H1 (cell line): ENCODE measurements around the gene LTBP3. TPM values are rescaled to one million over a fixed set of nuclear protein-coding genes. Genes with fewer than 3 reads are reported as not detected.

Source experiments
- CTCF ChIA-PET: fragments of 300-600 bp; sonication (Branson Sonifier 250); formaldehyde crosslinking; loops from one replicate; lab custom pipeline; 2021; ENCODE audit not compliant: partially characterized antibody; lab: Charles Lee
- POLR2A ChIA-PET: fragments of 300-600 bp; sonication (Branson Sonifier 250); formaldehyde crosslinking; loops from one replicate; lab custom pipeline; 2021; ENCODE audit warnings: inconsistent platforms; ENCODE audit not compliant: partially characterized antibody; lab: Charles Lee
- DNase-seq, 2 experiments: peaks; one replicate each; pipeline versions ENCODE4 v3.0.0 to v3.0.0-alpha.2; 2010 to 2022; ENCODE audit warnings: low spot score in 2 of 2, low read depth in 1 of 2, mixed read lengths in 1 of 2
- FAIRE-seq: peaks from 2 replicates; lab custom pipeline; 2011; peaks lifted over from hg19 to GRCh38; lab: Jason Lieb, UNC
- H2AFZ ChIP-seq: 2 replicates; pipeline ENCODE4 v1.8.1; 2012; ENCODE audit warnings: low read length, inconsistent platforms
- H2AK5ac ChIP-seq: 2 replicates; pipeline ENCODE4 v1.6.1; 2013; ENCODE audit warnings: low read depth, low read length
- H2BK120ac ChIP-seq: replicated peaks from 2 replicates; pipeline ENCODE3; 2013; ENCODE audit warnings: low read depth, low read length, inconsistent platforms
- H2BK12ac ChIP-seq: 2 replicates; pipeline ENCODE4 v1.6.1; 2013; ENCODE audit warnings: low read depth, low read length
- H2BK15ac ChIP-seq: 2 replicates; pipeline ENCODE4 v1.6.1; 2013; ENCODE audit warnings: low read length
- H2BK20ac ChIP-seq: 2 replicates; pipeline ENCODE4 v1.6.1; 2013; ENCODE audit warnings: low read length
- H2BK5ac ChIP-seq: 2 replicates; pipeline ENCODE4 v1.6.1; 2013; ENCODE audit warnings: low read depth, low read length
- H3K14ac ChIP-seq: 2 replicates; pipeline ENCODE4 v1.6.1; 2013; ENCODE audit warnings: inconsistent platforms; ENCODE audit not compliant: insufficient read length
- H3K18ac ChIP-seq: 2 replicates; pipeline ENCODE4 v1.6.1; 2013; ENCODE audit warnings: low read length; ENCODE audit errors: extremely low read depth
- H3K23ac ChIP-seq: 2 replicates; pipeline ENCODE4 v1.6.1; 2013; ENCODE audit warnings: inconsistent platforms; ENCODE audit not compliant: insufficient read length
- H3K23me2 ChIP-seq: 2 replicates; pipeline ENCODE4 v1.6.1; 2013; ENCODE audit warnings: low read depth, low read length
- H3K27ac ChIP-seq: 2 replicates; pipeline ENCODE4 v1.6.1; 2011; ENCODE audit warnings: low read depth, low read length, inconsistent platforms
- H3K27me3 ChIP-seq, 4 experiments: replicated peaks in 1 of 4; 1 replicate in 1 of 4; 2 replicates in 3 of 4; pipeline versions ENCODE4 v1.6.1 to v1.8.1; 2011 to 2013; ENCODE audit warnings: low read length in 3 of 4, mild to moderate bottlenecking in 3 of 4, inconsistent platforms in 2 of 4, mixed read lengths in 2 of 4, moderate library complexity in 1 of 4; ENCODE audit not compliant: control insufficient read depth in 3 of 4, insufficient read depth in 3 of 4; ENCODE audit errors: extremely low read depth in 1 of 4
- H3K36me3 ChIP-seq, 4 experiments: 2 replicates each; pipeline versions ENCODE4 v1.6.1 to v1.8.1; 2011 to 2013; ENCODE audit warnings: mild to moderate bottlenecking in 4 of 4, low read length in 3 of 4, moderate library complexity in 2 of 4, control low read depth in 1 of 4, inconsistent platforms in 1 of 4; ENCODE audit not compliant: insufficient read depth in 4 of 4, control insufficient read depth in 2 of 4
- H3K4ac ChIP-seq: replicated peaks from 2 replicates; pipeline ENCODE3; 2013; ENCODE audit warnings: low read length, low read depth, mixed read lengths, inconsistent platforms; ENCODE audit not compliant: insufficient read length
- H3K4me1 ChIP-seq, 4 experiments: replicated peaks in 1 of 4; 1 replicate in 1 of 4; 2 replicates in 3 of 4; pipeline versions ENCODE4 v1.6.1 to v1.8.1; 2011 to 2013; ENCODE audit warnings: low read length in 3 of 4, inconsistent platforms in 2 of 4, mixed read lengths in 1 of 4; ENCODE audit not compliant: insufficient read depth in 4 of 4, control insufficient read depth in 3 of 4
- H3K4me2 ChIP-seq, 2 experiments: 2 replicates each; pipeline versions ENCODE4 v1.6.1 to v1.8.1; 2011 to 2013; ENCODE audit warnings: low read depth in 2 of 2, low read length in 2 of 2, control low read depth in 1 of 2, inconsistent platforms in 1 of 2, mild to moderate bottlenecking in 1 of 2; ENCODE audit not compliant: insufficient read depth in 1 of 2
- H3K4me3 ChIP-seq, 4 experiments: fragments of 200-600, 300-600 bp in 1 of 4; sonication (generic), shearing (Covaris generic), sonication (Bioruptor Twin) in 1 of 4; 2 replicates each; pipeline versions ENCODE4 v1.5.1 to v1.8.1; 2011 to 2016; ENCODE audit warnings: low read length in 4 of 4, low read depth in 3 of 4, control low read depth in 2 of 4, inconsistent platforms in 2 of 4, mild to moderate bottlenecking in 2 of 4, mixed read lengths in 1 of 4, moderate library complexity in 1 of 4; ENCODE audit not compliant: insufficient read depth in 2 of 4; ENCODE audit errors: extremely low read depth in 1 of 4
- H3K56ac ChIP-seq: replicated peaks from 2 replicates; pipeline ENCODE3; 2013; ENCODE audit warnings: low read depth, mild to moderate bottlenecking, mixed read lengths, low read length, inconsistent platforms; ENCODE audit not compliant: insufficient read length
- H3K79me1 ChIP-seq: 2 replicates; pipeline ENCODE4 v1.6.1; 2013; ENCODE audit warnings: low read depth, low read length, control low read depth
- H3K79me2 ChIP-seq, 2 experiments: 2 replicates each; pipeline versions ENCODE4 v1.6.1 to v1.8.1; 2012 to 2013; ENCODE audit warnings: low read length in 2 of 2, mild to moderate bottlenecking in 2 of 2, inconsistent platforms in 1 of 2; ENCODE audit not compliant: insufficient read depth in 2 of 2, control insufficient read depth in 1 of 2
- H3K9ac ChIP-seq, 4 experiments: replicated peaks in 1 of 4; 1 replicate in 1 of 4; 2 replicates in 3 of 4; pipeline versions ENCODE4 v1.6.1 to v1.8.1; 2011 to 2013; ENCODE audit warnings: low read depth in 3 of 4, low read length in 3 of 4, control low read depth in 2 of 4, mild to moderate bottlenecking in 2 of 4, moderate library complexity in 2 of 4, inconsistent platforms in 1 of 4; ENCODE audit errors: extremely low read depth in 1 of 4
- H3K9me3 ChIP-seq, 2 experiments: 2 replicates each; pipeline versions ENCODE4 v1.6.1 to v1.8.1; 2012 to 2013; ENCODE audit warnings: mild to moderate bottlenecking in 2 of 2, moderate library complexity in 2 of 2, control low read depth in 1 of 2, inconsistent platforms in 1 of 2, low read depth in 1 of 2, low read length in 1 of 2, mixed read lengths in 1 of 2; ENCODE audit not compliant: insufficient read depth in 2 of 2
- H4K20me1 ChIP-seq, 2 experiments: replicated peaks in 1 of 2; 2 replicates each; pipeline versions ENCODE3 to v1.8.1; 2011 to 2013; ENCODE audit warnings: inconsistent platforms in 2 of 2, low read length in 2 of 2, mild to moderate bottlenecking in 1 of 2; ENCODE audit not compliant: insufficient read depth in 2 of 2, control insufficient read depth in 1 of 2
- H4K5ac ChIP-seq: 2 replicates; pipeline ENCODE4 v1.6.1; 2013; ENCODE audit warnings: low read length, low read depth, mixed read lengths, inconsistent platforms; ENCODE audit not compliant: insufficient read length
- H4K8ac ChIP-seq: 2 replicates; pipeline ENCODE4 v1.8.0; 2013; ENCODE audit warnings: mild to moderate bottlenecking, moderate library complexity, low read length, inconsistent platforms; ENCODE audit not compliant: insufficient read depth; ENCODE audit errors: extremely low read depth
- H4K91ac ChIP-seq: replicated peaks from 2 replicates; pipeline ENCODE3; 2013; ENCODE audit warnings: low read length, mixed read lengths, inconsistent platforms; ENCODE audit not compliant: insufficient read length
- EGR1 ChIP-seq: IDR thresholded peaks from 2 replicates; pipeline ENCODE4 v1.6.1; 2011; ENCODE audit warnings: low read depth, low read length, borderline replicate concordance
- FOSL1 ChIP-seq: IDR thresholded peaks from 2 replicates; pipeline ENCODE4 v1.6.1; 2011; ENCODE audit warnings: mild to moderate bottlenecking, low read depth, low read length, moderate library complexity; ENCODE audit not compliant: insufficient read depth
- GTF2F1 ChIP-seq: IDR thresholded peaks from 2 replicates; pipeline ENCODE4 v1.6.1; 2012; ENCODE audit warnings: low read depth, low read length, improper control_type of control experiment, borderline replicate concordance
- KDM1A ChIP-seq: fragments of 200-600, 300-600 bp; sonication (generic); IDR thresholded peaks from 2 replicates; pipeline ENCODE4 v1.7.1; 2016; ENCODE audit warnings: mild to moderate bottlenecking, low read length, borderline replicate concordance
- NANOG ChIP-seq: IDR thresholded peaks from 2 replicates; pipeline ENCODE4 v1.6.1; 2011; ENCODE audit warnings: low read length, low read depth, mild to moderate bottlenecking, inconsistent platforms; ENCODE audit not compliant: insufficient read depth, poor library complexity, severe bottlenecking
- RAD21 ChIP-seq, 2 experiments: IDR thresholded peaks in 1 of 2; conservative IDR thresholded peaks in 1 of 2; 2 replicates each; pipeline ENCODE4 v1.6.1; 2011; ENCODE audit warnings: low read depth in 2 of 2, low read length in 2 of 2, improper control_type of control experiment in 1 of 2, inconsistent platforms in 1 of 2, mild to moderate bottlenecking in 1 of 2, moderate library complexity in 1 of 2
- RBBP5 ChIP-seq: IDR thresholded peaks from 2 replicates; pipeline ENCODE4 v1.7.1; 2012; ENCODE audit warnings: low read depth, mild to moderate bottlenecking, inconsistent platforms, low read length, moderate library complexity, borderline replicate concordance
- RXRA ChIP-seq: IDR thresholded peaks from 2 replicates; pipeline ENCODE4 v1.6.1; 2011; ENCODE audit warnings: low read depth, mild to moderate bottlenecking, low read length, moderate library complexity; ENCODE audit not compliant: insufficient read depth
- SIX5 ChIP-seq: IDR thresholded peaks from 2 replicates; pipeline ENCODE4 v1.6.1; 2011; ENCODE audit warnings: mild to moderate bottlenecking, low read depth, low read length
- SUZ12 ChIP-seq: fragments of 200-600 bp; sonication (generic); IDR thresholded peaks from 2 replicates; pipeline ENCODE4 v1.6.1; 2012; ENCODE audit warnings: mild to moderate bottlenecking, inconsistent platforms, low read length, moderate library complexity, mixed read lengths
- TBP ChIP-seq: IDR thresholded peaks from 2 replicates; pipeline ENCODE4 v1.6.1; 2011; ENCODE audit warnings: low read depth, low read length, improper control_type of control experiment
- WGBS, 2 experiments: shearing (Covaris generic) in 1 of 2; methylation state at CpG; one replicate each; pipeline versions ENCODE4 v1.1.6 to v1.1.7; 2013 to 2015; ENCODE audit warnings: low lambda C conversion rate in 2 of 2, mixed read lengths in 2 of 2, inconsistent platforms in 1 of 2, low coverage in 1 of 2, missing lambda C conversion rate in 1 of 2; ENCODE audit not compliant: insufficient replicate concordance in 2 of 2, insufficient coverage in 1 of 2, insufficient read length in 1 of 2; ENCODE audit errors: extremely low coverage in 1 of 2, missing lambda C conversion rate in 1 of 2; 5-methylcytosine and 5-hydroxymethylcytosine counted together
- polyA plus RNA-seq, 7 experiments: library from polyadenylated mRNA; depleted of rRNA in 3 of 7; stranded (reverse) in 5 of 7; unstranded in 2 of 7; fragments of >200 nt in 5 of 7; fragments of 200-250 nt in 2 of 7; gene quantifications; 1 replicate in 5 of 7; 2 replicates in 1 of 7; 4 replicates in 1 of 7; pipeline versions ENCODE4 v1.2.1 to v1.2.3, GENCODE V29; 2011 to 2013; ENCODE audit warnings: missing spikeins in 2 of 7, mixed read lengths in 2 of 7
- total RNA-seq: library from RNA; stranded (reverse); fragmentation: NEBNext Ultra II Directional; extraction: Animal tissue kit (Norgen Biotek cat#: 25700); gene quantifications from 2 replicates; pipeline ENCODE4 v1.2.1, GENCODE V29; 2021

LTBP3 gene
- total and polyA plus RNA-seq, 2 of the 8 experiments (the other 6 are each of a cell fraction or from before 2014, with no cell fraction given), result 12.8 to 17.8 TPM

DNA sequence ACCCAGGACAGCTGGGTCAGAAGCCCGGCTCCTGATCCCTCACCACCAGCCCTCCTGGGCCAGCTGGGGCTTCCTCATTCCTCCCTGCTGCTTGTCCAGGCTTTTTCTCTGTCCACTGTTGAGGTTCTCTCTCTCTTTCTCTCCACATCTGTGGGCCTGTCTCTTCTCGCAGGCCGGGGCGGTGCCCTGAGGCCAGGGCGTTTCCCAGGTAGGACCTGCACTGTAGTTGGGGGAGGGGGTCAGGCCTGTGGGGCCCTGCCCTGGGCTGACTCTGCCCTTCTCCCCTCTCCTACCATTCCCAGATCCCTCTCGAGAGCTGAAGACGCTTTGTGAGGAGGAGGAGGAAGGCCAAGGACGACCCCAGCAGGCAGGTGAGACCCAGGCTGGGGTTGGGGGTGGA, 22.6 kb upstream of the LTBP3 start:
- Histone ChIP-seq H4K5ac (no peak overlapping the region), H4K91ac (no peak overlapping the region), H3K79me2 (no peaks in the 10 kb centered on the region), H3K27ac (no peak overlapping the region), H3K4me3 (no peak overlapping the region), H2BK20ac (no peak overlapping the region), H2AK5ac (no peak overlapping the region), H3K36me3 (no peaks in the 10 kb centered on the region), H2BK5ac (no peak overlapping the region), H3K18ac (no peak overlapping the region), H4K8ac (no peak overlapping the region), H3K79me1 (no peaks in the 10 kb centered on the region), H3K27me3 (peaks cover 27 to 61% (median 48%) of the 10 kb centered on the region in 4 experiments), H3K4me1 (peaks cover 0 to 15% (median 7%) of the 10 kb centered on the region in 4 experiments; a peak in 5 of 7 replicates), H3K14ac (no peak overlapping the region), H3K23ac (no peak overlapping the region), H2AFZ (no peak overlapping the region), H2BK120ac (no peak overlapping the region), H3K9me3 (no peaks in the 10 kb centered on the region), H2BK12ac (no peak overlapping the region), H2BK15ac (no peak overlapping the region), H4K20me1 (no peaks in the 10 kb centered on the region), H3K4ac (no peak overlapping the region), H3K9ac (no peak overlapping the region), H3K4me2 (no peak overlapping the region), H3K23me2 (peaks cover 6% of the 10 kb centered on the region; the same call in 1 of the 2 replicates), H3K56ac (no peak overlapping the region)
- DNase-seq (no peak), FAIRE-seq (no peak)
- ChIA-PET CTCF (interaction anchor here (1.5 to 14.5 kb wide), 4 partner anchors 9 to 40 kb away, joined by 5 to 162 read pairs (median 60); partner anchors contain the start of genes FAM89B and ZNRD2), POLR2A (interaction anchor here (0.8 to 1.4 kb wide), 3 partner anchors 9 to 279 kb away, joined by 3 read pairs; partner anchors contain the start of genes FAM89B, KCNK7 and MUS81)
- 90% methylated on average over 5 of the region's 8 CpGs; no CpG with 5 or more reads in 1 of the 2 experiments for WGBS, 2 experiments
- TF ChIP-seq NANOG, result no peak
- no peak for TF ChIP-seq FOSL1
- TF ChIP-seq RXRA, result no peak
- no peak for TF ChIP-seq RBBP5
- no peak for TF ChIP-seq SUZ12
- TF ChIP-seq GTF2F1, result no peak
- no peak for TF ChIP-seq KDM1A
- no peak for TF ChIP-seq SIX5
- no peak for TF ChIP-seq TBP
- TF ChIP-seq RAD21 (IDR thresholded peaks at IDR 0.05 in 1 of 2, conservative IDR thresholded peaks at IDR 0.05 in 1 of 2; ENCODE audit: low read depth in 2 of 2, low read length in 2 of 2), result no peak
- TF ChIP-seq EGR1, result no peak
